Measurements from ENCODE around the gene APOH.

DNA sequence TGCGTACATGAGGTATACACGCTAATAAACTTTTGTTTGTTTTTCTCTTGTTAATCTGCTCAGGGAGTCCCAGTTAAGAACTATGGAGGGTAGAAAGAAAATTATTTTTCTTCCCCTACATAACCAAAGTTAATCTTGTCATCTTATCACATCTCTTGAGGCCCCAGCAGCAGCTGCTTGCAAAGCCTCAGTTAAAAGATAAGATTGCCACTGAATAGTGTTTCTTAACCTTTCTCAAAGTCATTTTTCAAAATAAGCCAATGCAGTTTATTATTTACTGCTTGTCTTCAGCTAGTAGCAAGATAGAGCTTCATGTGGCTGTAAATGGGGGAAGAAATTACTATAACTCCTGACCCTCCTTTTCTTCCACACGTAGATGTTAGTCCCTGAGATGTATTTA, 21.5 kb upstream of the APOH start:
- TF ChIP-seq EP300 (IDR thresholded peaks at IDR 0.05; ENCODE audit: borderline replicate concordance in 1 of 2, low read depth in 1 of 2, low read length in 1 of 2) (no peak), RCOR1 (IDR thresholded peaks at IDR 0.05; ENCODE audit: low read length) (no peak), GATA2 (CRISPR knock-in tag; IDR thresholded peaks at IDR 0.05) (no peak), RAD21 (IDR thresholded peaks at IDR 0.05; ENCODE audit: low read length) (no peak), EZH2phosphoT487 (IDR thresholded peaks at IDR 0.05; ENCODE audit: borderline replicate concordance, low read depth) (no peak), GABPA (IDR thresholded peaks at IDR 0.05; ENCODE audit: low read depth) (no peak)
- TF ChIP-seq, protein P1, sequence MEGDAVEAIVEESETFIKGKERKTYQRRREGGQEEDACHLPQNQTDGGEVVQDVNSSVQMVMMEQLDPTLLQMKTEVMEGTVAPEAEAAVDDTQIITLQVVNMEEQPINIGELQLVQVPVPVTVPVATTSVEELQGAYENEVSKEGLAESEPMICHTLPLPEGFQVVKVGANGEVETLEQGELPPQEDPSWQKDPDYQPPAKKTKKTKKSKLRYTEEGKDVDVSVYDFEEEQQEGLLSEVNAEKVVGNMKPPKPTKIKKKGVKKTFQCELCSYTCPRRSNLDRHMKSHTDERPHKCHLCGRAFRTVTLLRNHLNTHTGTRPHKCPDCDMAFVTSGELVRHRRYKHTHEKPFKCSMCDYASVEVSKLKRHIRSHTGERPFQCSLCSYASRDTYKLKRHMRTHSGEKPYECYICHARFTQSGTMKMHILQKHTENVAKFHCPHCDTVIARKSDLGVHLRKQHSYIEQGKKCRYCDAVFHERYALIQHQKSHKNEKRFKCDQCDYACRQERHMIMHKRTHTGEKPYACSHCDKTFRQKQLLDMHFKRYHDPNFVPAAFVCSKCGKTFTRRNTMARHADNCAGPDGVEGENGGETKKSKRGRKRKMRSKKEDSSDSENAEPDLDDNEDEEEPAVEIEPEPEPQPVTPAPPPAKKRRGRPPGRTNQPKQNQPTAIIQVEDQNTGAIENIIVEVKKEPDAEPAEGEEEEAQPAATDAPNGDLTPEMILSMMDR (IDR thresholded peaks at IDR 0.05), result no peak

Data from SK-N-SH (cell line).